GM19238 (cell line): ENCODE results near the gene KRTAP13-3.

ENCODE experiments used
- DNase-seq: peaks from one replicate; pipeline ENCODE4 v3.0.0; 2011; ENCODE audit warnings: low spot score; ENCODE audit not compliant: insufficient read length

The KRTAP13-3 gene, protein sequence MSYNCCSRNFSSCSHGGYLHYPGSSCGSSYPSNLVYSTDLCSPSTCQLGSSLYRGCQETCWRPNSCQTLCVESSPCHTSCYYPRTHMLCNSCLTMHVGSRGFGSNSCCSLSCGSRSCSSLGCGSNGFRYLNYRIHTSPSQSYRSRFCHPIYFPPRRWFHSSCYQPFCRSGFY

DNA sequence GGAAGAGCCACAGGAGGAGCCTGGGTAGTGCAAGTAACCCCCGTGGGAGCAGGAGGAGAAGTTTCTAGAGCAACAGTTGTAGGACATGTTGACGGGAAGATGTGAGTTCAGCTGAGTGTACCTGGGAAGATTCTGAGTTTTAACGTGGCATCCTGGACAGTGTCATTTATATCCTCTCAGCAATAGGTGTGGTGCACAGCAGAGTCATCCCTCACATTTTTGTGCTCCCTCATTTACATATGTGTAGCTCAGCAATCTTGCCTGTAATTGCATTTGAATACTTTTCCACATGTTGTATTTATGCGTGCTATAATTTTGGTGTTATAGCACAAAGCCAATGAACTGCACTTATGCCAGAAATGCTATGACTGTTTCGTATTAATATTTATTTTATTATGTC lies at the start of gene KRTAP13-3:
KRTAP13-3 (minus strand) TSS at position 101 of the 400 bp plus-strand sequence; CDS start at position 87, 14 bp downstream.
- DNase-seq: no peak

GRCh38 chr21:30468900-30469714 lies 43.4 kb upstream of the KRTAP13-3 start:
- DNase-seq: no peak

GRCh38 chr21:30463713-30464112 lies 38.0 kb upstream of the KRTAP13-3 start:
- DNase-seq: no peak

GRCh38 chr21:30448514-30448913 lies 22.8 kb upstream of the KRTAP13-3 start:
- DNase-seq: no peak

GRCh38 chr21:30447056-30447455 lies 21.3 kb upstream of the KRTAP13-3 start:
- DNase-seq: no peak

DNA sequence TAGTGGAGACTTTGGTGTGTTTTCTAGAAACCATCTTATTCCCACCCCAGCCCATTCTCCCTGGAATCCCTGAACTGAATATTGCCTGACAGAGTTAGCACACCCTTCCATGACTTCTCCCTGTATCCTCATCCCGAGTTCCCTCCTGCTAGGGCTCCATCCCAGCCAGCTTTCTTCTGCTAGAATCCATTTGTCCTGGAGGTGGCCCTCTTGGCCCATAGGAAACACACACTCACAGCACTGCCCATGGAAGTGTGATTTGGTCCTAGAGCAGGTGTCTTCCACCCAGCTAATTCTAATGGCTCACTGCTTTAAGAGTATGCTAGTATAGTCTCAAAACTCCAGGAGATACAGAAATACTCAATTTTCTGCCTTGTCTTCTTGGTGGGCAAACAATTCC lies 18.5 kb upstream of the KRTAP13-3 start:
- no peak for DNase-seq

DNA sequence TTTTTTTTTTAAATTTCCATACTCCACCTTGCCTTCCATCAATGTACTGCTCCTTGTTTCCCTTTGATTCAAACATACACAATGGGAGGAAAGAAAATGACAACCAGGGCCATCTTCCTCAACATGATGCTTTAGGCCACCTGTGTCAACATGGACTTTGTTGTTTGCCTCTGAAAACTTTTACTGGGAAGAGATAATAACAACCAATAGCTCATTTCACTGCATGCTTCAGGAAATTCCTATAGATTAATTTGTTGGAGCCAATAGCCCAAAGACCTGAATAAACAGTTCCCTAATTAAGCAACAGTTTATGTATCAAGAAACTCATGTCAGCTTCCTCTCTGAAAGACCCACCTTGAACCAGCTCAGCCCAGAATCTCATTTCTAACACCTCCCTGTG lies 17.5 kb upstream of the KRTAP13-3 start:
- no peak for DNase-seq

GRCh38 chr21:30439975-30440374 lies 14.2 kb upstream of the KRTAP13-3 start, which contains the start of gene KRTAP15-1:
Gene KRTAP15-1 (plus strand): TSS chr21:30440275. CDS start chr21:30440328, 53 bp downstream.
- no peak for DNase-seq

GRCh38 chr21:30437010-30437565 lies 11.4 kb upstream of the KRTAP13-3 start:
- DNase-seq: no peak

- no peak for DNase-seq
These were observed 8.4 kb upstream of the KRTAP13-3 start for GRCh38 chr21:30434033-30434631.

- no peak for DNase-seq
These were observed 4.5 kb upstream of the KRTAP13-3 start, which contains the start of gene KRTAP13-4 for GRCh38 chr21:30430170-30430655. Gene KRTAP13-4 (plus strand): TSS chr21:30430220. CDS start chr21:30430276, 56 bp downstream.

DNA sequence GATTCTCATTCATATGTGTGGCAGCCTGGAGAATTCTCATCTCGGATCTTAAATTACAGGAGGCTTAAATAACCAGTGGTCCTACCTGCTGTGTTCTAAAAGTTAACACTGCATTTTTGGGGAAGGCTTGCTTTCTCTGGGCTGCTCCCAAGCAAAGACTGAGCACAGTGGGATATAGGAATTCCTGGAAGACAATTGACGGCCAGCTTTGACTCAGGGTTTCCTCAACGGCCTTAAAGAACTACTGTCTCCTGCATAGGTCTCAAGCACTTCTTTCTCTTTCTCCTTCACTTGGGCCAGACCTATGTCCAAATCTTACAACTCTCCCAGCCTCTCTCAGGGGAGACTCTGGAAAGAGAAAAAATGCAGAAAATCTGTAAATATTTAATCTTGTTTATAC lies 1.0 kb upstream of the KRTAP13-3 start:
- DNase-seq: no peak

GRCh38 chr21:30415993-30416392 lies 9.7 kb downstream of the KRTAP13-3 start:
- DNase-seq: no peak

GRCh38 chr21:30408782-30409494 lies 16.8 kb downstream of the KRTAP13-3 start:
- no peak for DNase-seq

DNA sequence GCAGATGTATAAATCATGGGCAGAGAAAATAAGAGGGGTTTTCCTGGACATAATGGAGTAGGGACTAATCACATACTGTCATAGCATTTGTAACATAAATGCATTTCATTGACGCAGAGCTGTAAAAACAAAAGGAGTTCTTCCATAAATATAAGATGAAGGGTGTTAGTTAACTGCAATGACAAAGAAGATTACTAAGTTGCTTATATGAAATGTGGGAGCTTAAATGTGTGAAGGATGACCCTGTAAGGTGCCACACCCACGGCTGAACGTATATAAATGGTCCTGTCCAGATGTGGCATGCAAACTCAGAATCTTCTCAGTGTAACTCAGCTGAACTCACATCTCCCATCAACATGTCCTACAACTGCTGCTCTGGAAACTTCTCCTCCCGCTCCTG lies 30.0 kb downstream of the KRTAP13-3 start, which contains the start of gene KRTAP13-1:
KRTAP13-1 (plus strand) TSS at position 301 of the 400 bp plus-strand sequence; CDS start at position 357, 56 bp downstream.
- DNase-seq: no peak

DNA sequence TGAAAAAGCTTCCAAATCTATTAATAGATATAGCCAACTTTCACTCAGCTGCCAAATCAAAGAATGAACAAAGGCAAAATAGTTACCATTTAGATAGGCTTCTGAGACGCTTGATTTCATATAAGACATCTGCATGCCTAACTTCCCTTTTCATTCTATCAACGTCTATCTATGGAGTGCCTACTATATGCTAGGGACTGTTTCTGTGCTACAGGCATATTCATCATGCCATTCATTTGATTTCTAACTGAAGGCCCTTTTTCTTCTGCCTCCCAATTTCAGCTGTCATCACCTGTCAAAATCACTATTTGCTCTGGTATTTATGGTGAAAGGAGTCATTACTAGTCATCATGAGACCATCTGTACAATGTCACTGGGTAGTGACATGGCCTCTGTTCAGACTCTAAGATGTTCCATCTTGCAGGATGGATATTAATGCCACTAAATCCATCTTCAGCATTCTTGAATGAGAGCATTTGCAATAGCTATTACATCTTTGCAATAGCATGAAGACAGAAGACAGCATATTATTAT lies 34.2 kb downstream of the KRTAP13-3 start:
- no peak for DNase-seq

- DNase-seq: no peak
These were observed 43.5 kb downstream of the KRTAP13-3 start for GRCh38 chr21:30382201-30382600.
